Sigmoid colon (tissue), 7 donors: ENCODE measurements around the gene R3HDM4. TPM values are rescaled to one million over a fixed set of nuclear protein-coding genes. Genes with fewer than 3 reads are reported as not detected.

Experiments used
- DNase-seq: peaks from one replicate; pipeline ENCODE4 v3.0.0-alpha.2; 2019
- H3K27ac ChIP-seq, 4 donors: fragments of 200-600 bp; sonication (generic); one replicate each; pipeline ENCODE4 v1.5.1; 2016 to 2019; ENCODE audit warnings: mild to moderate bottlenecking in 1 of 4
- H3K27me3 ChIP-seq, 3 donors: fragments of 200-600 bp; sonication (generic); one replicate each; pipeline ENCODE4 v1.5.1; 2019; ENCODE audit warnings: mild to moderate bottlenecking in 1 of 3
- H3K36me3 ChIP-seq, 4 donors: fragments of 200-600 bp; sonication (generic); one replicate each; pipeline ENCODE4 v1.5.1; 2016 to 2019
- H3K4me1 ChIP-seq, 4 donors: fragments of 200-600 bp; sonication (generic); one replicate each; pipeline ENCODE4 v1.5.1; 2017 to 2019
- H3K4me3 ChIP-seq, 4 donors: fragments of 200-600 bp; sonication (generic); one replicate each; pipeline ENCODE4 v1.5.1; 2017 to 2019; ENCODE audit warnings: mild to moderate bottlenecking in 2 of 4, moderate library complexity in 1 of 4
- H3K9me3 ChIP-seq, 4 donors: fragments of 200-600 bp in 3 of 4; sonication (generic) in 3 of 4; one replicate each; pipeline versions ENCODE4 v1.5.1 to v1.6.1; 2013 to 2019
- EP300 ChIP-seq, 4 donors: sonication (generic); formaldehyde crosslinking; IDR thresholded peaks; one replicate each; pipeline ENCODE4 v1.6.1; 2017; ENCODE audit warnings: antibody characterized with exemption in 4 of 4
- POLR2A ChIP-seq, 2 donors: fragments of 450-650 bp; IDR thresholded peaks; one replicate each; pipeline ENCODE4 v1.6.1; 2016; ENCODE audit warnings: antibody characterized with exemption in 2 of 2, mild to moderate bottlenecking in 2 of 2, moderate library complexity in 2 of 2
- POLR2AphosphoS5 ChIP-seq, 4 donors: sonication (generic); formaldehyde crosslinking; IDR thresholded peaks; one replicate each; pipeline ENCODE4 v1.6.1; 2017; ENCODE audit warnings: antibody characterized with exemption in 4 of 4
- whole genome bisulfite sequencing, 2 donors: extraction: QIAGEN DNeasy Blood & Tissue Kit; methylation state at CpG; one replicate each; pipeline ENCODE4 v1.1.7; 2013; 5-methylcytosine and 5-hydroxymethylcytosine counted together
- intact Hi-C: fragments of 100-400 bp; cut with DNase I; formaldehyde crosslinking; loops from one replicate; pipeline ENCODE4 v1.15.1; 2023
- polyA plus RNA-seq, 3 donors: library from polyadenylated mRNA; stranded (reverse); fragments of 200-250 nt; gene quantifications; one replicate each; pipeline ENCODE4 v1.2.3, GENCODE V29; 2013
- total RNA-seq, 4 donors: library from RNA; depleted of rRNA; stranded (reverse); fragments of >200 nt; gene quantifications; one replicate each; pipeline ENCODE4 v1.1.0, GENCODE V29; 2016
- TF ChIP-seq, protein P1 (sequence below), 4 experiments: fragments of 450-650 bp in 3 of 4; fragments of 200-600 bp in 1 of 4; IDR thresholded peaks; one replicate each; pipeline ENCODE4 v1.5.1; 2016 to 2019; ENCODE audit warnings: antibody characterized with exemption in 4 of 4, mild to moderate bottlenecking in 3 of 4, moderate library complexity in 2 of 4
- donor health status: healthy with polysubstance abuse.
- donor health status: Bipolar disorder and iron deficiency.
- donor health status: healthy.

R3HDM4 gene
- total and polyA plus RNA-seq, 7 donors, result 21.4 to 85.3 (median 30.5) TPM

- Histone ChIP-seq H3K4me3 (no peak overlapping the region), H3K36me3 (peaks cover 0 to 31% (median 13%) of the 10 kb centered on the region in 4 donors), H3K27me3 (no peaks in the 10 kb centered on the region), H3K9me3 (no peaks in the 10 kb centered on the region), H3K27ac (no peak overlapping the region), H3K4me1 (no peaks in the 10 kb centered on the region)
- intact Hi-C loops, result no loop called here
- TF ChIP-seq POLR2AphosphoS5 (IDR thresholded peaks at IDR 0.05), result no peak
- TF ChIP-seq, protein P1, sequence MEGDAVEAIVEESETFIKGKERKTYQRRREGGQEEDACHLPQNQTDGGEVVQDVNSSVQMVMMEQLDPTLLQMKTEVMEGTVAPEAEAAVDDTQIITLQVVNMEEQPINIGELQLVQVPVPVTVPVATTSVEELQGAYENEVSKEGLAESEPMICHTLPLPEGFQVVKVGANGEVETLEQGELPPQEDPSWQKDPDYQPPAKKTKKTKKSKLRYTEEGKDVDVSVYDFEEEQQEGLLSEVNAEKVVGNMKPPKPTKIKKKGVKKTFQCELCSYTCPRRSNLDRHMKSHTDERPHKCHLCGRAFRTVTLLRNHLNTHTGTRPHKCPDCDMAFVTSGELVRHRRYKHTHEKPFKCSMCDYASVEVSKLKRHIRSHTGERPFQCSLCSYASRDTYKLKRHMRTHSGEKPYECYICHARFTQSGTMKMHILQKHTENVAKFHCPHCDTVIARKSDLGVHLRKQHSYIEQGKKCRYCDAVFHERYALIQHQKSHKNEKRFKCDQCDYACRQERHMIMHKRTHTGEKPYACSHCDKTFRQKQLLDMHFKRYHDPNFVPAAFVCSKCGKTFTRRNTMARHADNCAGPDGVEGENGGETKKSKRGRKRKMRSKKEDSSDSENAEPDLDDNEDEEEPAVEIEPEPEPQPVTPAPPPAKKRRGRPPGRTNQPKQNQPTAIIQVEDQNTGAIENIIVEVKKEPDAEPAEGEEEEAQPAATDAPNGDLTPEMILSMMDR (IDR thresholded peaks at IDR 0.05), result no peak
- no peak for TF ChIP-seq POLR2A (IDR thresholded peaks at IDR 0.05)
- no peak for TF ChIP-seq EP300 (IDR thresholded peaks at IDR 0.05)
- 89 to 95% methylated on average over 7 of the region's 7 CpGs for WGBS, 2 donors
- DNase-seq, result no peak
Measured at GRCh38 chr19:902093-902370, 11.0 kb downstream of the R3HDM4 start.

DNA sequence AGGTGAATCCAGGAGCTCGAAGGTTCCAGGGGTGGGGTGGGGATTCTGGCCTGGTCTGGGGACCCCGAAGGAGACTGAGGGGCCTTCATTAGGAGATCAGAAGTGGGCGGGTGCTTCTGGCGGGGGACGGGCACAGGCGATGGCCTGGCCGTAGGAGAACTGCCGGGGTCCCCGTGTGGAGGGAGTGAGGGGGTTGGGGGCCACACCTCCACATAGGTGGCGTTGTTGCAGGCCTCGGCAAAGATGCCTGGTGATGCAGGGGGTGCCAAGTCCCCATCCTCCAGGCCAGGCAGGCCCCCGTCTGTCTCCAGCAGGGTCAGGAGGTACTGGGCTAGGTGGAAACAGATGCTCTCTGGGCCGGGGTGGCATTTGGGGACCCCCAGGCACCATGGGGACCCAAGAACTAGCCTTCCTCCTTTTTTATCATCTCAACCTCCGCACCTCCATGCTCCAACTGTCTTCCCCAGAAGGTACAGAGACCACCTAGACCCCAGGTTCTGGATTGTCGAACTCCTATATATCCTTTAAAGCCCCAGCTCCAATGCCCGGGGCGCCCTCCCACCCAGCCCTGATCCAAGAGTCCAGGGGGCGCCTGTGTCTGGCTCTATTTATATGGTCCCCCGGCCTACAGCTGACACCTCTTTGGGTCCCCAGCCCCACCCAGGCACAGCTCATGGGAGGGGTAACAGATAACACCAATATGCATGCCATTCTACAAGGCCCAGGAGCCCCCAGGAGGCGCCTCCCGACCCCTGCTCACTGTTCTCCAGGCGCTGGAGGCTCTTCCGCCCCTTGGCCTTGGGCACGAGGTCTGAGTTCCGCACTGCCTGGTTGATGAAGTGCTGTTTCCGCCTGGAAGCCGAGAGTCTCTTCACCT, 11.6 kb downstream of the R3HDM4 start:
- DNase-seq, result no peak
- 94 to 95% methylated on average over 27 of the region's 27 CpGs for WGBS, 2 donors
- H3K4me1 ChIP-seq, result no peaks in the 10 kb centered on the region
- H3K9me3 ChIP-seq, result no peaks in the 10 kb centered on the region
- intact Hi-C loops, result no loop called here
- no peaks in the 10 kb centered on the region for H3K27me3 ChIP-seq
- H3K27ac ChIP-seq, result no peak overlapping the region
- TF ChIP-seq POLR2AphosphoS5 (IDR thresholded peaks at IDR 0.05), result no peak
- TF ChIP-seq EP300 (IDR thresholded peaks at IDR 0.05), result no peak
- TF ChIP-seq, protein P1 (IDR thresholded peaks at IDR 0.05), result no peak
- no peak for TF ChIP-seq POLR2A (IDR thresholded peaks at IDR 0.05)
- H3K36me3 ChIP-seq, result peaks cover 0 to 36% (median 13%) of the 10 kb centered on the region in 4 donors
- no peak overlapping the region for H3K4me3 ChIP-seq

GRCh38 chr19:900302-901111, 12.5 kb downstream of the R3HDM4 start:
- DNase-seq, result no peak
- Histone ChIP-seq H3K9me3 (no peaks in the 10 kb centered on the region), H3K27ac (no peak overlapping the region), H3K4me3 (no peak overlapping the region), H3K36me3 (peaks cover 0 to 36% (median 13%) of the 10 kb centered on the region in 4 donors), H3K27me3 (no peaks in the 10 kb centered on the region), H3K4me1 (no peaks in the 10 kb centered on the region)
- TF ChIP-seq, protein P1 (IDR thresholded peaks at IDR 0.05), result no peak
- TF ChIP-seq POLR2AphosphoS5 (IDR thresholded peaks at IDR 0.05), result no peak
- TF ChIP-seq EP300 (IDR thresholded peaks at IDR 0.05), result no peak
- 66 to 79% methylated on average over 30 of the region's 30 CpGs for WGBS, 2 donors
- intact Hi-C loops, result no loop called here

DNA sequence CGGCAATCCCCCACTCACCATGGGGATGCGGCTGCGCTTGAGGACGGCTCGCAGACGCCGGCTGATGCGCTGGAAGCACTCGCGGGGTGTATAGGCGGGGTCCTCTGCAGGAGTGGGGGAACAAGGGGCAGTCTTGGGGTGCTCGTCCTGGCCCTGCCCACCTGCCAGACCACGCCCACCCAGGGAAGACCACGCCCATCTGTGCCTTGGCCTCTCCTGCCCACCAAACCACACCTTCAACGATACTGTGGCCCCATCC, 13.0 kb downstream of the R3HDM4 start:
- no peaks in the 10 kb centered on the region for H3K27me3 ChIP-seq
- WGBS, 2 donors, result 82 to 90% methylated on average over 15 of the region's 15 CpGs

More for the DNA sequence above, 13.0 kb downstream of the R3HDM4 start:
- no peaks in the 10 kb centered on the region for H3K9me3 ChIP-seq
- intact Hi-C loops, result no loop called here
- H3K4me1 ChIP-seq, result no peaks in the 10 kb centered on the region
- TF ChIP-seq POLR2A (IDR thresholded peaks at IDR 0.05), result no peak
- TF ChIP-seq, protein P1 (IDR thresholded peaks at IDR 0.05), result no peak
- TF ChIP-seq POLR2AphosphoS5 (IDR thresholded peaks at IDR 0.05), result no peak
- TF ChIP-seq EP300 (IDR thresholded peaks at IDR 0.05), result no peak
- DNase-seq, result no peak
- peaks cover 0 to 36% (median 13%) of the 10 kb centered on the region in 4 donors for H3K36me3 ChIP-seq
- no peak overlapping the region for H3K4me3 ChIP-seq
- no peak overlapping the region for H3K27ac ChIP-seq
